Mucosa of rectum (tissue), 2 donors: ENCODE measurements around the gene ACAT2.
A peak's percentile ranks its signal among the peaks of the same experiment; 100 is the strongest.

Experiments used
- H3K27ac ChIP-seq, 2 donors: one replicate each; pipeline ENCODE4 v1.7.0; 2013; ENCODE audit warnings: inconsistent platforms in 2 of 2, low read depth in 2 of 2, low read length in 2 of 2
- H3K27me3 ChIP-seq, 2 donors: one replicate each; pipeline ENCODE4 v1.7.0; 2013; ENCODE audit warnings: low read length in 2 of 2; ENCODE audit not compliant: control insufficient read depth in 2 of 2, insufficient read depth in 2 of 2
- H3K36me3 ChIP-seq, 2 donors: one replicate each; pipeline ENCODE4 v1.7.0; 2013; ENCODE audit warnings: low read length in 2 of 2; ENCODE audit not compliant: control insufficient read depth in 2 of 2, insufficient read depth in 2 of 2
- H3K4me1 ChIP-seq, 2 donors: one replicate each; pipeline ENCODE4 v1.7.0; 2013; ENCODE audit warnings: low read length in 2 of 2, mild to moderate bottlenecking in 1 of 2; ENCODE audit not compliant: control insufficient read depth in 2 of 2, insufficient read depth in 2 of 2
- H3K4me3 ChIP-seq, 2 donors: one replicate each; pipeline ENCODE4 v1.7.0; 2013; ENCODE audit warnings: low read length in 2 of 2
- H3K9ac ChIP-seq, 2 donors: one replicate each; pipeline ENCODE4 v1.7.0; 2013; ENCODE audit warnings: low read length in 2 of 2, low read depth in 1 of 2, mild to moderate bottlenecking in 1 of 2
- H3K9me3 ChIP-seq, 2 donors: one replicate each; pipeline ENCODE4 v1.7.0; 2013; ENCODE audit warnings: low read length in 2 of 2; ENCODE audit not compliant: control insufficient read depth in 2 of 2
- donor health status: healthy.
- donor health status: Normal muscosa, but diverticular disease.

ACAT2 gene

GRCh38 chr6:159751448-159751847 lies 10.4 kb upstream of the ACAT2 start:
- H3K27me3 ChIP-seq: no peaks in the 10 kb centered on the region
- H3K9ac ChIP-seq: no peak overlapping the region
- H3K4me3 ChIP-seq: no peak overlapping the region
- H3K9me3 ChIP-seq: no peaks in the 10 kb centered on the region
- no peaks in the 10 kb centered on the region for H3K4me1 ChIP-seq
- H3K27ac ChIP-seq: no peak overlapping the region
- H3K36me3 ChIP-seq: peaks cover 64 to 75% of the 10 kb centered on the region in 2 donors

GRCh38 chr6:159753081-159753872 lies 8.6 kb upstream of the ACAT2 start:
- Histone ChIP-seq H3K4me1 (no peaks in the 10 kb centered on the region), H3K9ac (no peak overlapping the region), H3K36me3 (peaks cover 62 to 65% of the 10 kb centered on the region in 2 donors), H3K9me3 (no peaks in the 10 kb centered on the region), H3K27ac (no peak overlapping the region), H3K4me3 (no peak overlapping the region), H3K27me3 (no peaks in the 10 kb centered on the region)

DNA sequence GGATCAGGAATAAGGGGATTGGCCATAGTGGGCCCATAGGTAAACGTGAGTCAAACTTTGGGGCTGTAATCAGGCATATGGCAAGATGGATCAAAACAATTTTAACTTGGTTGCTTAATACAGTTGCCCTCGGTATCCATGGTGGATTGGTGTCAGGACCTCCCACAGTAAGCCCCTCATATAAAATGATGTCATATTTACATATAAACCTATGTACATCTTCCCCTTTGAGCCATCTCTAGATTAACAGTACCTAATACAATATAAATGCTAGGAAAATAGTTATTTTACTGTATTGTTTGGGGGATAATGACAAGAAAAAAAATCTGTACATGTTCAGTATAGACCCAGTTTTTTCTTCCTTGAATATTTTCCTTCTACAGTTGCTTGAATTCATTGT lies 7.4 kb upstream of the ACAT2 start:
- H3K36me3 ChIP-seq: peaks cover 58 to 62% of the 10 kb centered on the region in 2 donors
- H3K27ac ChIP-seq: no peak overlapping the region
- no peaks in the 10 kb centered on the region for H3K27me3 ChIP-seq
- no peaks in the 10 kb centered on the region for H3K9me3 ChIP-seq
- no peak overlapping the region for H3K4me3 ChIP-seq
- H3K9ac ChIP-seq: no peak overlapping the region
- no peaks in the 10 kb centered on the region for H3K4me1 ChIP-seq

GRCh38 chr6:159754959-159755914 lies 6.6 kb upstream of the ACAT2 start:
- no peaks in the 10 kb centered on the region for H3K4me1 ChIP-seq
- no peak overlapping the region for H3K27ac ChIP-seq
- H3K27me3 ChIP-seq: no peaks in the 10 kb centered on the region
- no peak overlapping the region for H3K9ac ChIP-seq
- no peaks in the 10 kb centered on the region for H3K9me3 ChIP-seq
- H3K36me3 ChIP-seq: peaks cover 53 to 57% of the 10 kb centered on the region in 2 donors
- H3K4me3 ChIP-seq: no peak overlapping the region

- Histone ChIP-seq H3K27me3 (no peaks in the 10 kb centered on the region), H3K4me3 (no peak overlapping the region), H3K9me3 (no peaks in the 10 kb centered on the region), H3K9ac (no peak overlapping the region), H3K27ac (no peak overlapping the region), H3K36me3 (peaks cover 51 to 52% of the 10 kb centered on the region in 2 donors), H3K4me1 (peaks cover 3 to 10% of the 10 kb centered on the region in 2 donors)
Observed at GRCh38 chr6:159756508-159756907, 5.3 kb upstream of the ACAT2 start.

GRCh38 chr6:159758031-159759001 lies 3.5 kb upstream of the ACAT2 start:
- Histone ChIP-seq H3K9ac (no peak overlapping the region), H3K4me3 (no peak overlapping the region), H3K4me1 (peaks cover 10 to 14% of the 10 kb centered on the region in 2 donors), H3K27ac (no peak overlapping the region), H3K9me3 (no peaks in the 10 kb centered on the region), H3K27me3 (no peaks in the 10 kb centered on the region), H3K36me3 (peaks cover 38 to 40% of the 10 kb centered on the region in 2 donors)

DNA sequence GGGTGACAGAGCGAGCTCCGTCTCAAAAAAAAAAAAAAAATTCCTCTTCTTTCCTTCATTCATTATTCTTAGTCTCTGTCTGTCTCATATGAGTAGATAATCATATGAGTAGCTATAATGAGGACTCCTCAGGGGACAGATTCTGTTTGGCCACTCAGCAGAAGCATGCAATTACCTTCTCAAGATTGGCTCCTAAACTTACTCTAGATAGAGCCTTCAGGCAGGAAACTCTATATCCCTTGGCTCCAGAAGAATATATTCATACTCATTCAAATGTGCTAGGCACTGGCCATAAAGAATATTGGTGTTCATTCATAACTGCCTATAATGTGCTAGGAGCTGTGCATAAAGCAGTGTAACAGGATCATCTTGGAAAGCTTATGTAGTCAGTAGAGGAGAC lies 2.2 kb upstream of the ACAT2 start:
- Histone ChIP-seq H3K27me3 (no peaks in the 10 kb centered on the region), H3K9ac (no peak overlapping the region), H3K4me1 (peaks cover 10 to 14% of the 10 kb centered on the region in 2 donors), H3K4me3 (no peak overlapping the region), H3K27ac (no peak overlapping the region), H3K36me3 (peaks cover 31 to 34% of the 10 kb centered on the region in 2 donors), H3K9me3 (no peaks in the 10 kb centered on the region)

DNA sequence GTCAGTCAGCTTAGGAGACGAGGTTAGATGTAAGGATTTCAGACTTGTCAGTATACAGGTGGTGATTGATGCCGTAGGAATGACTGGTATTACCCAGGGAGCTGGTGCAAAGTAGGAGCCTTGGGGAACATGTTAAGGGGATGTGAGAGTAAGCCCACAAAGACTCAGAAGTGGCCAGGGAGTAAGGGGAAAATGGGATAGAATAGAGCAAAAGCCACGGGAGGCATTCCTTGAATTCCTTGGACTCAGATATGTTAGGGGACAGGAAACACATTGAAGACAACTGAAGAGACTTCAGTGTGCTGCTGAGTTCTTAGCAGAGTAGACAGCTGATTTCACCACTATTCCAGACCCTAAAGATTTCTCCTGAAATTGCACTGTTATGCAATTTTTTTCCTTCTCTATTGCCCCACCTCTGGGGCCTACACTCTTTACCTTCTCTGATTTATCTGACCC lies 1.2 kb upstream of the ACAT2 start:
- H3K9me3 ChIP-seq: no peaks in the 10 kb centered on the region
- peak overlapping the region; percentile 82 to 98 for H3K4me3 ChIP-seq
- H3K36me3 ChIP-seq: peaks cover 25 to 28% of the 10 kb centered on the region in 2 donors
- peaks cover 10 to 14% of the 10 kb centered on the region in 2 donors for H3K4me1 ChIP-seq
- H3K27me3 ChIP-seq: no peaks in the 10 kb centered on the region
- peak overlapping the region in 1 of 2 donors; percentile 96 for H3K9ac ChIP-seq
- H3K27ac ChIP-seq: peak overlapping the region in 1 of 2 donors; percentile 32

DNA sequence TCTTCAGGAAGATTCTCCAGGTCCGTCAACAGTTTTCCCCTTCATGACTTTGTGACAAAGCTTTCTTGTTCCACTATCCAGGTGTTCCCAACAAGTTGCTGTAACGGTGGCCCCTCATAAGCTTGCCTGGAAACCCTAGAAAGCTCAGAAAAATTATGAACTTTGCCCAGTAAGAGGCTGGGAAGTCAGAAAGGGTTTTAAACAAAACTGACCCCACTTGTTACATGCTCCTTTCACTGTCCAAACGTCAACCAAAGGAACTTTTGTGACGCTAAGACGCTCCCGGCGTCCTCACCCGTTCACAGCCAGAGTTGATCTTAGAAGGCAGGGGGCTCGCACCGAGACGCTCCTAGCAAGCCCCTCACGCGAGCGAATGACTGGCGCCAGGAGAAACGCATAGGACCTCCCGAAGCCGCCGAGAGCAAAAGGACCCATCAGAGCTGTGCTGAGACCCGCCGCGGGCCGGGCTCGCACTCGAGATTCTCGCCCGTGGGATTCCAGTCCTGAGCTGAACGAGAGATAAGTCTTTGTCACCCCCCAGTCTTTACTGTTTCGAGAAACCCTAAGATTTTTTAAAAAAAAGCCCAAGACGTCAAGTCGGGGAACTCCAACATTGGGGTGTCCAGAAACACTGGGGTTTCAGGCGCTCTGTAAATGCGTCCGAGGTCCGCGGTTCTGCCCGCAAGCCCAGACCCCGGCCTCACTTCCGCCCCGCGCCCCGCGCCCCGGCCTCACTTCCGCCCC lies 544 bp upstream of the ACAT2 start:
- Histone ChIP-seq H3K27me3 (no peaks in the 10 kb centered on the region), H3K27ac (peak overlapping the region; percentile 99 to 100), H3K36me3 (peaks cover 19 to 22% of the 10 kb centered on the region in 2 donors), H3K4me3 (peak overlapping the region; percentile 82 to 98), H3K9me3 (no peaks in the 10 kb centered on the region), H3K9ac (peak overlapping the region; percentile 77 to 96), H3K4me1 (peaks cover 10 to 14% of the 10 kb centered on the region in 2 donors)
